GM21529 (cell line): ENCODE data around the gene GABPB1.
"Not testable (repeated sequence)": the region's sequence is repeated elsewhere in the genome, so short reads cannot be mapped to it uniquely, and the experiment has no call there.

Experiments used
- ATAC-seq: cut with Tn5 transposase; IDR thresholded peaks from one replicate; pipeline ENCODE4 v1.9.1; 2021; ENCODE audit not compliant: unreplicated experiment

The GABPB1 gene

GRCh38 chr15:50354838-50355618 is at the start of gene GABPB1:
Gene GABPB1, minus strand, starts transcription at chr15:50355198. Its CDS starts 45,400 bp downstream, at chr15:50309798.
- ATAC-seq = peak; percentile 41

- ATAC-seq = not testable (repeated sequence)
Observed at GRCh38 chr15:50391561-50391960, 36.6 kb upstream of the GABPB1 start.

- peak; percentile 86 for ATAC-seq
Observed at GRCh38 chr15:50390554-50391264, 35.7 kb upstream of the GABPB1 start.

- not testable (repeated sequence) for ATAC-seq
Observed at GRCh38 chr15:50382408-50382807, 27.4 kb upstream of the GABPB1 start.

- ATAC-seq = no peak
Observed at GRCh38 chr15:50381438-50381837, 26.4 kb upstream of the GABPB1 start.

- ATAC-seq = no peak
Observed at GRCh38 chr15:50380089-50380488, 25.1 kb upstream of the GABPB1 start.

- ATAC-seq = not testable (repeated sequence)
Observed at GRCh38 chr15:50379413-50379812, 24.4 kb upstream of the GABPB1 start.

- ATAC-seq = no peak
Observed at GRCh38 chr15:50378776-50379175, 23.8 kb upstream of the GABPB1 start.

- peak; percentile 100 for ATAC-seq
Observed at GRCh38 chr15:50377867-50378751, 23.1 kb upstream of the GABPB1 start.

GRCh38 chr15:50369564-50369963 is 14.6 kb upstream of the GABPB1 start:
- ATAC-seq = not testable (repeated sequence)

- no peak for ATAC-seq
Observed at GRCh38 chr15:50365971-50366370, 11.0 kb upstream of the GABPB1 start.

GRCh38 chr15:50365570-50365969 is 10.6 kb upstream of the GABPB1 start:
- no peak for ATAC-seq

- no peak for ATAC-seq
Observed at GRCh38 chr15:50363612-50364011, 8.6 kb upstream of the GABPB1 start.

- ATAC-seq = no peak
Observed at GRCh38 chr15:50361756-50362155, 6.8 kb upstream of the GABPB1 start.

- ATAC-seq = no peak
Observed at GRCh38 chr15:50358845-50359244, 3.8 kb upstream of the GABPB1 start.

GRCh38 chr15:50355980-50356379 is 982 bp upstream of the GABPB1 start:
- no peak for ATAC-seq

GRCh38 chr15:50355619-50355905 is 564 bp upstream of the GABPB1 start:
- ATAC-seq = no peak

- peak; percentile 34 for ATAC-seq
Observed at GRCh38 chr15:50353975-50354837, 792 bp downstream of the GABPB1 start.

- ATAC-seq = no peak
Observed at GRCh38 chr15:50353251-50353974, 1.6 kb downstream of the GABPB1 start.

- no peak for ATAC-seq
Observed at GRCh38 chr15:50350621-50351020, 4.4 kb downstream of the GABPB1 start.
